ENCODE results near the gene CD163L1. TPM values are rescaled to one million over a fixed set of nuclear protein-coding genes. Genes with fewer than 3 reads are reported as not detected.

CD163L1 gene
- total and polyA plus RNA-seq, 8 donors = 0.58 to 99.5 (median 5.5) TPM

DNA sequence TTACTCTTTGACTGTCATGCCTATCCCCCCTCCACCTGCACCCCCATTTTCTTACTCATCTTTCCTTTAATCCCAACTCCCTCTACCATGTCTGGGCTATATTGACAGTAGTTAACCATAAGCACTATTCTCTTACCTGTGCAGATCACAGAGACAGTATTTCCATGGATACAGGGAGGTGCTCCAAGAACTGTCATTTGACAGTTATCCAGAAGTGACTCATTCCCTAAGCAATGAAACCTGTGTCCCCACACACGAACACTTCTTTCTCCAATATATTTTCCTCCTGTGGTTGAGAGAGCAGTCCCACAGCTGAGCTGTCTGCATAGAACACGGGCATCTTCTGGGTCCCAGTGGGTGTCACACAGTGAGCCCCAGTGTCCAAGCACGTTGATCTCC, 68.8 kb downstream of the CD163L1 start:
- no peaks in the 10 kb centered on the region for H3K36me3 ChIP-seq
- 55 to 78% (median 70%) methylated on average over 3 of the region's 3 CpGs for WGBS, 5 donors
- TF ChIP-seq EP300 (IDR thresholded peaks at IDR 0.05) (no peak), POLR2AphosphoS5 (IDR thresholded peaks at IDR 0.05) (no peak), POLR2A (IDR thresholded peaks at IDR 0.05) (no peak)
- TF ChIP-seq, protein P1, sequence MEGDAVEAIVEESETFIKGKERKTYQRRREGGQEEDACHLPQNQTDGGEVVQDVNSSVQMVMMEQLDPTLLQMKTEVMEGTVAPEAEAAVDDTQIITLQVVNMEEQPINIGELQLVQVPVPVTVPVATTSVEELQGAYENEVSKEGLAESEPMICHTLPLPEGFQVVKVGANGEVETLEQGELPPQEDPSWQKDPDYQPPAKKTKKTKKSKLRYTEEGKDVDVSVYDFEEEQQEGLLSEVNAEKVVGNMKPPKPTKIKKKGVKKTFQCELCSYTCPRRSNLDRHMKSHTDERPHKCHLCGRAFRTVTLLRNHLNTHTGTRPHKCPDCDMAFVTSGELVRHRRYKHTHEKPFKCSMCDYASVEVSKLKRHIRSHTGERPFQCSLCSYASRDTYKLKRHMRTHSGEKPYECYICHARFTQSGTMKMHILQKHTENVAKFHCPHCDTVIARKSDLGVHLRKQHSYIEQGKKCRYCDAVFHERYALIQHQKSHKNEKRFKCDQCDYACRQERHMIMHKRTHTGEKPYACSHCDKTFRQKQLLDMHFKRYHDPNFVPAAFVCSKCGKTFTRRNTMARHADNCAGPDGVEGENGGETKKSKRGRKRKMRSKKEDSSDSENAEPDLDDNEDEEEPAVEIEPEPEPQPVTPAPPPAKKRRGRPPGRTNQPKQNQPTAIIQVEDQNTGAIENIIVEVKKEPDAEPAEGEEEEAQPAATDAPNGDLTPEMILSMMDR (IDR thresholded peaks at IDR 0.05) = no peak
- no peak for DNase-seq
- no peak overlapping the region for H3K4me3 ChIP-seq
- H3K4me1 ChIP-seq = no peaks in the 10 kb centered on the region
- intact Hi-C loops (cut with DNase I; ENCODE audit: low total_unique reads) = no loop called here
- no peak overlapping the region for H3K27ac ChIP-seq
- H3K9me3 ChIP-seq = no peaks in the 10 kb centered on the region
- no peaks in the 10 kb centered on the region for H3K27me3 ChIP-seq

DNA sequence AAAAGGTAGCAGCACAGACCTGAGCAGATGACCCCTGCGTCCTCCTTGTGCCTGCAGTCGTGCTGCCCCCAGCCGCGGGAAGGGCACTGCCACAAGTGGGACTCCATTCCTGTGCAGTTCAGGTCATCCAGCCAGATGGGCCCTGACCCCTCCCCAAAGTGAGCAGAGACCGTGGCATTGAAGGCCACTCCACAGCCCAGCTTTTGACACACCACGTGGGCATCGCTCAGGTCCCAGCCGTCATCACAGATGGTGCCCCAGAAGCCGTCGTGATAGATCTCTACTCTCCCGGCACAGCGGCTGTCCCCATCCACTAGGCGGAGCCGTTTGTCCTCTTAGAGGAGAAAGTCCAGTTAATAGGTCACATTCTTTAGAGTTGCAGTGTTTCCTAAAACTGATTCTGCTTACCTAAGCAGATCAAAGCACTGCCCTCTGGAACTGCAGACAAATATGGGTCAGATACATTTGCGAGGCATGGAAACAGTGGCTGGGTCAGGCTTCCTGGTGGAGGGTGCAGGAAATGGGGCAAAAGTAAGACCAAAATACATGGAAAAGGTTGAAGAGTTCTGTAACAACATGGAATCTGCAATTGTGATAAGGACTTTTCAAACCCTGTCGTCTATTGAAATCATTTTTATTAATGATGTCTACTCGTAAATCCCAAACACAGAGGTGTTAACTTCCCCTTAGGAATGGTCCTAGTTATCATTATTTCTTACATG, 69.4 kb downstream of the CD163L1 start:
- Histone ChIP-seq H3K27me3 (no peaks in the 10 kb centered on the region), H3K36me3 (no peaks in the 10 kb centered on the region), H3K4me3 (no peak overlapping the region), H3K9me3 (no peaks in the 10 kb centered on the region), H3K4me1 (no peaks in the 10 kb centered on the region), H3K27ac (no peak overlapping the region)
- 35 to 44% (median 39%) methylated on average over 17 of the region's 17 CpGs for WGBS, 5 donors
- intact Hi-C loops (cut with DNase I; ENCODE audit: low total_unique reads) = no loop called here
- TF ChIP-seq, protein P1 (IDR thresholded peaks at IDR 0.05) = peak in 2 of 7 experiments; percentile 6 to 15
- TF ChIP-seq POLR2A (IDR thresholded peaks at IDR 0.05) (no peak), POLR2AphosphoS5 (IDR thresholded peaks at IDR 0.05) (no peak), EP300 (IDR thresholded peaks at IDR 0.05) (no peak)
- DNase-seq = peak in 1 of 2 donors; percentile 45

- no peaks in the 10 kb centered on the region for H3K27me3 ChIP-seq
- WGBS, 5 donors = 68 to 79% (median 73%) methylated on average over 6 of the region's 6 CpGs
- H3K27ac ChIP-seq = no peak overlapping the region
- intact Hi-C loops (cut with DNase I; ENCODE audit: low total_unique reads) = no loop called here
- H3K4me1 ChIP-seq = no peaks in the 10 kb centered on the region
- H3K9me3 ChIP-seq = no peaks in the 10 kb centered on the region
- no peak for DNase-seq
- H3K4me3 ChIP-seq = no peak overlapping the region
- TF ChIP-seq, protein P1 (IDR thresholded peaks at IDR 0.05) = no peak
- TF ChIP-seq POLR2AphosphoS5 (IDR thresholded peaks at IDR 0.05) (no peak), EP300 (IDR thresholded peaks at IDR 0.05) (no peak), POLR2A (IDR thresholded peaks at IDR 0.05) (no peak)
- H3K36me3 ChIP-seq = no peaks in the 10 kb centered on the region
These were observed 70.7 kb downstream of the CD163L1 start for GRCh38 chr12:7373226-7373625.

- DNase-seq = no peak
- no peak overlapping the region for H3K27ac ChIP-seq
These were observed 74.7 kb downstream of the CD163L1 start for GRCh38 chr12:7369274-7369729.

More at GRCh38 chr12:7369274-7369729, 74.7 kb downstream of the CD163L1 start:
- no peak overlapping the region for H3K4me3 ChIP-seq
- WGBS, 5 donors = 68 to 78% (median 73%) methylated on average over 10 of the region's 10 CpGs
- intact Hi-C loops (cut with DNase I; ENCODE audit: low total_unique reads) = no loop called here
- H3K4me1 ChIP-seq = no peaks in the 10 kb centered on the region
- H3K36me3 ChIP-seq = no peaks in the 10 kb centered on the region
- H3K27me3 ChIP-seq = no peaks in the 10 kb centered on the region
- peaks cover 0 to 6% (median 0%) of the 10 kb centered on the region in 4 donors for H3K9me3 ChIP-seq
- TF ChIP-seq EP300 (IDR thresholded peaks at IDR 0.05) = no peak
- no peak for TF ChIP-seq POLR2AphosphoS5 (IDR thresholded peaks at IDR 0.05)
- no peak for TF ChIP-seq POLR2A (IDR thresholded peaks at IDR 0.05)
- TF ChIP-seq, protein P1 (IDR thresholded peaks at IDR 0.05) = no peak

Data from stomach (tissue), 9 donors.